T47D (cell line): ENCODE data around the gene DNAAF8.
"Not testable (repeated sequence)": the region's sequence is repeated elsewhere in the genome, so short reads cannot be mapped to it uniquely, and the experiment has no call there.

ENCODE experiments used
- DNase-seq, 2 experiments: peaks; one replicate each; pipeline versions ENCODE4 v3.0.0 to v3.0.0-alpha.2; 2011 to 2012; ENCODE audit warnings: low read depth in 1 of 2, low spot score in 1 of 2
- JUND ChIP-seq: IDR thresholded peaks from 2 replicates; pipeline ENCODE4 v1.6.1; 2012; ENCODE audit warnings: low read depth
- in situ Hi-C: cut with HindIII; loops from 2 replicates; pipeline ENCODE4 v1.10.0; 2016; ENCODE audit warnings: low sequenced_read_pairs, low pct_unique_long_range_greater_than_20kb

The DNAAF8 gene

GRCh38 chr16:4772351-4772750 lies 38.0 kb downstream of the DNAAF8 start:
- DNase-seq = no peak
- no peak for TF ChIP-seq JUND
- in situ Hi-C loops = no loop called here

GRCh38 chr16:4775005-4775404 lies 40.7 kb downstream of the DNAAF8 start:
- TF ChIP-seq JUND = no peak
- DNase-seq = no peak
- in situ Hi-C loops = no loop called here

DNA sequence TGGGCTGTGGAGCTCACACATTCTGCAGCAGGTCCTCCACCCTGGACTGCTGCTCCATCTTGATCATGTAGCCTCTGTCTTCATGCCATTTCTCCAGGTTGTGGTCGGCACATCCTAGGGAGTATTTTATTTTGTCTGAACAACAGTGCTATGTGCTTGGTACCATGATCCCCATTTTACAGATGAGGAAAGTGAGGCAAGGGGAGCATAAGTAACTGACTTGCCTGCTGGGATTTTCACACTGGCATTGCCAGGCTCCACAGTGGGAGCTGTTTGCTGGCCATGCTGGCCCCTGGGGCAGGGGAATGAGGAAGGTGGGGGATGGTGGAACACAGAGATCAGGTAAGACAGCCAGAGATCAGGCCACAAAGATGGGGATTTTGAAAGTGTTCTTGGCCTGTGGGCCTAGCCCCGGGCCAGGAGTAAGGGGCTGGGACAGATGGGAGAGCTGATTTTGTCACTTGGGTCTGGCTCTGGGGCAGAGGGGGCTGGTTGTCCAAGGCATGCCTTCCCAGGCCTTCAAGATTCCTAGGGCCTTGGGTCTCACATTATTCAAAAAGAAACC lies 41.9 kb downstream of the DNAAF8 start:
- in situ Hi-C loops = no loop called here
- DNase-seq = no peak
- TF ChIP-seq JUND = no peak

DNA sequence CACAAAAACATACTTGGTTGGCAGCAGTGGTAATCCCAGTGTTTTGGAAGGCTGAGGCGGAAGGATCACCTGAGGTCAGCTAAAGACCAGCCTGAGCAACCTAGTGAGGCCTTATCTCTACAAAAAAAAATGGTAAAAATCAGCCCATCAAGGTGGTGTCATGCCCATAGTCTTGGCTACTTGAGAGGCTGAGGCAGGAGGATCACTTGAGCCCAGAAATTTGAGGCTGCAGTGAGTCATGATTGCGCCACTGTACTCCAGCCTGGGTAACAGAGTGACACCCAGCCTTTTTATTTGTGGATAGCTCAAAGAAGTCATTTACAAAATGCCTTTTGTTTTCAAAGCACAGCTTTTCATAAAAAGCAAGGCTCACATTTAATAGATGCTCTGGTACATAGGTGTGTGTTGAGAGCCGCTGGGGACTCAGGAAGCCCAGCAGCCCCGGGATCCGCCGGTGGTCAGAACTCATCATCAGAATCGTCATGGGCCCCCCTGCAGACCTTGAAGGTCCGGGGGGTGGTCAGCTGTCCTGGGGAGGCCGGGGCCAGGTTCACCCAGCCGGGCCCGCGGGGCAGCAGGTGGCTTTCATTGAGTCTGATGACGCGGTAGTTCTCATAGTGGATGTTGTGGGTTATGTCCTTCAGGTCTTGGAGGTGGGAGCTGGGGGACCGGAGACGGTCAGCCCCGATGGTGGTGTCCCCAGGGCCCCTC lies 43.2 kb downstream of the DNAAF8 start:
- no peak for DNase-seq
- no peak for TF ChIP-seq JUND
- in situ Hi-C loops = no loop called here

GRCh38 chr16:4778050-4778392 lies 43.7 kb downstream of the DNAAF8 start:
- no peak for TF ChIP-seq JUND
- in situ Hi-C loops = no loop called here
- DNase-seq = no peak

DNA sequence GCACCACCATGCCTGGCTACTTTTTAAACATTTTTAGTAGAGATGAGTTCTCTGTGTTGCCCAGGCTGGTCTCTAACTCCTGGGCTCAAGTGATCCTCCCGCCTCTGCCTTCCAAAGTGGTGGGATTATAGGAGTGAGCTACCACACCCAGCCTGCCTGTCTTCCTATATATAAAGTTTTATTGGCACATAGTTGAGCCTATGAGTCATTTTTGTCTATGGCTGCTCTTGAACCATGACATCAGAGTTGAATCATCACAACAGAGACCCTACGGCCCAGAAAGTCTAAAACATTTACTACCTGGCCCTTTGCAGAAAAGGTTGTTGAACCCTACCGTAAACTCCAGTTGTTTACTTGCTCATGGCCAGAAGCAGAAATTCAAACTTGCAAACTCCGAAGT lies 45.9 kb downstream of the DNAAF8 start:
- TF ChIP-seq JUND = no peak
- no peak for DNase-seq
- in situ Hi-C loops = no loop called here

- DNase-seq = no peak
- in situ Hi-C loops = no loop called here
- TF ChIP-seq JUND = no peak
Measured at GRCh38 chr16:4783251-4783950, 49.1 kb downstream of the DNAAF8 start.

GRCh38 chr16:4783951-4784336 lies 49.6 kb downstream of the DNAAF8 start:
- DNase-seq = no peak
- no peak for TF ChIP-seq JUND
- in situ Hi-C loops = no loop called here

DNA sequence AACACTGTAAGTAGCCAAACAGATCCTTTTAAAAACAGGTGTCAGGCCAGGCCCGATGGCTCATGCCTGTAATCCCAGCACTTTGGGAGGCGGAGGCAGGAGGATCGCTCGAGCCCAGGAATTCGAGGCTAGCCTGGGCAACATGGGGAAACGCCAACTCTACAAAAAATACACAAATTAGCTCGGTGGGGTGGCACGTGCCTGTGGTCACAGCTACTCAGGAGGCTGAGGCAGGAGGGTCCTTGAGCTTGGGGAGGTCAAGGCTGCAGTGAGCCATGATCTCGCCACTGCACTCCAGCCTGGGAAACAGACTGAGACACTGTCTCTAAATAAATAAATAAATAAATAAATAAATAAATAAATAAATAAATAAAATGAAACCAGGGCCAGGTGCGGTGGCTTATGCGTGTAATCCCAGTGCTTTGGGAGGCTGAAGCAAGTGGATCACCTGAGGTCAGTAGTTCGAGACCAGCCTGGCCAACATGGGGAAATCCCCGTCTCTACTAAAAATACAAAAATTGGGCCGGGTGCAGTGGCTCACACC lies 50.2 kb downstream of the DNAAF8 start:
- in situ Hi-C loops, DNase-seq: not testable (repeated sequence)

DNA sequence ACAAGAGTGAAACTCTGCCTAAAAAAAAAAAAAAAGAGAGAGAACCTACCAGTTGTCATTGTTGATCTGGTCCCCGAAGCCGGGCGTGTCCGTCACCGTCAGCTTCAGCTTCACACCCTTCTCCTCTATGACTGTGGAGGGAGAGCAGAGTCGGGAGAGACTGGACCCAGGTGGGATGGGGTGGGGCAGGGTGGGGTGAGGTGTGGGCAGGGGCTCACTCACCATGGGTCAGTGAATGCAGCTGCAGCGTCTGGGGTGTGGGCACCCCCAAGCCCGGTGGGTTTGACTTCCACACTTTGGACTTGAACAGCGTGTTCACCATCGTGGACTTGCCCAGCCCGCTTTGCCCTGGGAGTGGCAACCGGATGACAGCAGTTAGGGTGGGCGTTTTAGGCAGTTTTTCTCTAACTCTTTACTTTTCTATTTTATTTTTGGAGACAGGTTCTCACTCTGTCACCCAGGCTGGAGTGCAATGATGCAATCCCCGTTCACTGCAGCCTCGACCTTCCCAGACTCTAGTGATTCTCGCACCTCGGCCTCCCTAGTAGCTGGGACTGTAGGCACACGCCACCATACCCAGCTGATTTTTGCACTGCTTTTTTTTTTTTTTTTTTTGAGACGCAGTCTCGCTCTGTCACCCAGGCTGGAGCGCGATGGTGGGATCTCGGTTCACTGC lies 51.6 kb downstream of the DNAAF8 start:
- in situ Hi-C loops = no loop called here

DNA sequence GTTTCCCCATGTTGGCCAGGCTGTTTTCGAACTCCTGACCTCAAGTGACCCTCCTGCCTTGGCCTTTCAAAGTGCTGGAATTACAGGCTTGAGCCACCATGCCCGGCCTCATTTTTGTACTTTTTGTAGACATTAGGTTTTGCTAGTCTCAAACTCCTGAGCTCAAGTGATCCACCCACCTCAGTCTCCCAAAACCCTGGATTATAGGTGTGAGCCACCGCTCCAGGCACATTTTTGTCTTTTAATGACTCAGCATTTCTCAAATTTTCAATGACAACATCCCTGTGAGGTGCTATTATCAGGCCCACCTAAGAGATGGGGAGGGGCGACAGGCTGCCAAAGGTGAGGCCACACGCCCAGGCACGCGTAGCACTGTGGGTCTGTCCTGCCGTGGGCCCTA lies 52.7 kb downstream of the DNAAF8 start:
- in situ Hi-C loops = no loop called here
- no peak for DNase-seq
- TF ChIP-seq JUND = no peak

More for the DNA sequence above, 51.6 kb downstream of the DNAAF8 start:
- TF ChIP-seq JUND = no peak
- no peak for DNase-seq

- no peak for TF ChIP-seq JUND
Measured at GRCh38 chr16:4787627-4788482, 53.5 kb downstream of the DNAAF8 start, which contains the start of gene SEPTIN12. SEPTIN12 (minus strand) TSS chr16:4788345; CDS start chr16:4787645, 700 bp downstream.

More at GRCh38 chr16:4787627-4788482, 53.5 kb downstream of the DNAAF8 start, which contains the start of gene SEPTIN12:
- DNase-seq = peak in 1 of 2 experiments; percentile 26
- in situ Hi-C loops = no loop called here
